IMR-90 (cell line): ENCODE measurements around the gene PSMD4. TPM values are rescaled to one million over a fixed set of nuclear protein-coding genes. Genes with fewer than 3 reads are reported as not detected.

Source experiments
- ATAC-seq: fragments of 200-7000 bp; cut with Tn5 transposase; 2 replicates; pipeline ENCODE4 v1.9.1; 2020; ENCODE audit warnings: low read depth, mild to moderate bottlenecking, moderate library complexity
- BruUV-seq: library from RNA; stranded (reverse); fragments of 400-500 nt; replicated peaks from 2 replicates; lab custom pipeline; 2021; lab: Mats Ljungman, UMichigan
- CTCF ChIA-PET: fragments of 300-600 bp; formaldehyde crosslinking; extraction: SDS; loops from one replicate; lab custom pipeline; 2021; ENCODE audit warnings: antibody characterized with exemption; lab: Yijun Ruan, JAX
- POLR2A ChIA-PET: fragments of 300-600 bp; sonication (Branson Sonifier 250); formaldehyde crosslinking; loops from one replicate; lab custom pipeline; 2022; ENCODE audit warnings: antibody characterized with exemption; ENCODE audit not compliant: unreplicated experiment; lab: Charles Lee
- DNase-seq: peaks from one replicate; pipeline ENCODE4 v3.0.0; 2013
- H2AFZ ChIP-seq: replicated peaks from 2 replicates; pipeline ENCODE3; 2013; ENCODE audit warnings: low read length, mild to moderate bottlenecking; ENCODE audit not compliant: poor library complexity
- H2AK5ac ChIP-seq: 2 replicates; pipeline ENCODE4 v1.6.1; 2013; ENCODE audit warnings: low read depth, low read length, inconsistent platforms
- H2AK9ac ChIP-seq: replicated peaks from 2 replicates; pipeline ENCODE3; 2013; ENCODE audit warnings: mild to moderate bottlenecking, low read depth, low read length, moderate library complexity; ENCODE audit not compliant: poor library complexity
- H2BK120ac ChIP-seq: 2 replicates; pipeline ENCODE4 v1.6.1; 2013; ENCODE audit warnings: low read depth, low read length, inconsistent platforms
- H2BK15ac ChIP-seq: 3 replicates; pipeline ENCODE4 v1.6.1; 2013; ENCODE audit warnings: low read depth, low read length, inconsistent platforms
- H2BK20ac ChIP-seq: 2 replicates; pipeline ENCODE4 v1.6.1; 2013; ENCODE audit warnings: low read depth, mild to moderate bottlenecking, inconsistent platforms, low read length, moderate library complexity
- H2BK5ac ChIP-seq: 2 replicates; pipeline ENCODE4 v1.6.1; 2013; ENCODE audit warnings: mild to moderate bottlenecking, low read depth, low read length, inconsistent platforms; ENCODE audit not compliant: poor library complexity, severe bottlenecking
- H3K14ac ChIP-seq: replicated peaks from 2 replicates; pipeline ENCODE4 v1.6.1; 2013; ENCODE audit warnings: low read depth, low read length, inconsistent platforms
- H3K18ac ChIP-seq: 2 replicates; pipeline ENCODE4 v1.6.1; 2013; ENCODE audit warnings: low read depth, low read length, control low read depth
- H3K23ac ChIP-seq: 2 replicates; pipeline ENCODE4 v1.6.1; 2013; ENCODE audit warnings: low read depth, low read length, inconsistent platforms
- H3K27ac ChIP-seq: 2 replicates; pipeline ENCODE4 v1.5.1; 2013; ENCODE audit warnings: mild to moderate bottlenecking, control low read depth, low read length; ENCODE audit not compliant: insufficient read depth
- H3K27me3 ChIP-seq: 2 replicates; pipeline ENCODE4 v1.6.1; 2013; ENCODE audit warnings: low read length; ENCODE audit not compliant: control insufficient read depth, insufficient read depth
- H3K36me3 ChIP-seq: 2 replicates; pipeline ENCODE4 v1.6.1; 2013; ENCODE audit warnings: low read length, mixed read lengths; ENCODE audit not compliant: control insufficient read depth, insufficient read depth
- H3K4ac ChIP-seq: 2 replicates; pipeline ENCODE4 v1.6.1; 2013; ENCODE audit warnings: low read depth, low read length, inconsistent platforms
- H3K4me1 ChIP-seq: 2 replicates; pipeline ENCODE4 v1.6.1; 2013; ENCODE audit warnings: low read length, mixed read lengths; ENCODE audit not compliant: control insufficient read depth, insufficient read depth
- H3K4me2 ChIP-seq: 2 replicates; pipeline ENCODE4 v1.6.1; 2013; ENCODE audit warnings: low read depth, mild to moderate bottlenecking, control low read depth, low read length, moderate library complexity
- H3K4me3 ChIP-seq: 2 replicates; pipeline ENCODE4 v1.5.1; 2013; ENCODE audit warnings: low read depth, mild to moderate bottlenecking, control low read depth, low read length, moderate library complexity; ENCODE audit not compliant: insufficient read depth
- H3K56ac ChIP-seq: 2 replicates; pipeline ENCODE4 v1.6.1; 2013; ENCODE audit warnings: low read length, inconsistent platforms; ENCODE audit not compliant: insufficient read depth; ENCODE audit errors: extremely low read depth
- H3K79me1 ChIP-seq, 2 experiments: 2 replicates each; pipeline ENCODE4 v1.6.1; 2013; ENCODE audit warnings: low read length in 2 of 2, inconsistent platforms in 1 of 2, low read depth in 1 of 2
- H3K9ac ChIP-seq: 2 replicates; pipeline ENCODE4 v1.6.1; 2013; ENCODE audit warnings: low read depth, low read length, control low read depth
- H3K9me1 ChIP-seq: 2 replicates; pipeline ENCODE4 v1.6.1; 2013; ENCODE audit warnings: low read length, inconsistent platforms; ENCODE audit not compliant: insufficient read depth
- H3K9me3 ChIP-seq: 2 replicates; pipeline ENCODE4 v1.6.1; 2013; ENCODE audit warnings: low read length; ENCODE audit not compliant: control insufficient read depth, insufficient read depth
- H4K20me1 ChIP-seq: 2 replicates; pipeline ENCODE4 v1.6.1; 2013; ENCODE audit warnings: low read length, inconsistent platforms; ENCODE audit not compliant: insufficient read depth
- H4K5ac ChIP-seq: 2 replicates; pipeline ENCODE4 v1.6.1; 2013; ENCODE audit warnings: mild to moderate bottlenecking, low read depth, low read length, control low read depth
- H4K8ac ChIP-seq, 2 experiments: 2 replicates each; pipeline ENCODE4 v1.6.1; 2013; ENCODE audit warnings: low read depth in 2 of 2, low read length in 2 of 2, control low read depth in 1 of 2, inconsistent platforms in 1 of 2
- H4K91ac ChIP-seq: 2 replicates; pipeline ENCODE4 v1.6.1; 2013; ENCODE audit warnings: low read depth, low read length, inconsistent platforms; ENCODE audit not compliant: insufficient read depth
- BHLHE40 ChIP-seq: fragments of 150-350 bp; IDR thresholded peaks from 2 replicates; pipeline ENCODE4 v1.6.1; 2016; ENCODE audit warnings: mild to moderate bottlenecking, low read depth, low read length
- CHD1 ChIP-seq: IDR thresholded peaks from 2 replicates; pipeline ENCODE4 v1.6.1; 2012; ENCODE audit warnings: low read depth, low read length, improper control_type of control experiment
- FOS ChIP-seq: fragments of 150-350 bp; IDR thresholded peaks from 2 replicates; pipeline ENCODE4 v1.6.1; 2016; ENCODE audit warnings: low read depth, low read length
- MAFK ChIP-seq: IDR thresholded peaks from 2 replicates; pipeline ENCODE4 v1.6.1; 2012; ENCODE audit warnings: low read depth, low read length, improper control_type of control experiment
- MAZ ChIP-seq: IDR thresholded peaks from 2 replicates; pipeline ENCODE4 v1.6.1; 2012; ENCODE audit warnings: low read depth, mild to moderate bottlenecking, low read length, improper control_type of control experiment, moderate library complexity, borderline replicate concordance
- NFE2L2 ChIP-seq: fragments of 150-350 bp; IDR thresholded peaks from 2 replicates; pipeline ENCODE4 v1.6.1; 2016; ENCODE audit warnings: low read depth, mild to moderate bottlenecking, low read length
- POLR2A ChIP-seq: IDR thresholded peaks from 2 replicates; pipeline ENCODE4 v1.6.1; 2012; ENCODE audit warnings: mild to moderate bottlenecking, low read depth, low read length
- RAD21 ChIP-seq: IDR thresholded peaks from 2 replicates; pipeline ENCODE4 v1.6.1; 2012; ENCODE audit warnings: low read length, improper control_type of control experiment
- RCOR1 ChIP-seq: IDR thresholded peaks from 2 replicates; pipeline ENCODE4 v1.6.1; 2012; ENCODE audit warnings: mild to moderate bottlenecking, low read length, improper control_type of control experiment; ENCODE audit not compliant: insufficient replicate concordance
- RFX5 ChIP-seq: IDR thresholded peaks from 2 replicates; pipeline ENCODE4 v1.8.0; 2012; ENCODE audit warnings: low read depth, mild to moderate bottlenecking, low read length, moderate library complexity
- WGBS, 2 experiments: methylation state at CpG; one replicate each; pipeline versions ENCODE4 v1.1.5 to v1.1.7; 2013; ENCODE audit warnings: missing lambda C conversion rate in 2 of 2; ENCODE audit not compliant: insufficient read length in 1 of 2; ENCODE audit errors: extremely low coverage in 2 of 2; 5-methylcytosine and 5-hydroxymethylcytosine counted together
- dilution Hi-C: fragments of 300-500 bp; cut with HindIII; formaldehyde crosslinking; loops from one replicate; pipeline ENCODE4 v1.14.3; 2018; ENCODE audit warnings: low sequenced_read_pairs; ENCODE audit not compliant: unreplicated experiment
- in situ Hi-C: fragments of 300-500 bp; cut with MboI; formaldehyde crosslinking; loops from 3 replicates; pipeline ENCODE4 v1.14.3; 2019; ENCODE audit warnings: low sequenced_read_pairs, inconsistent platforms, mixed read lengths
- intact Hi-C: fragments of 100-400 bp; cut with micrococcal nuclease; formaldehyde crosslinking; loops from 2 replicates; pipeline ENCODE4 v1.10.0; 2022
- polyA plus RNA-seq, 3 experiments: library from polyadenylated mRNA; depleted of rRNA; stranded (reverse); fragments of >200 nt; gene quantifications; 2 replicates each; pipeline ENCODE4 v1.2.3, GENCODE V29; 2012; ENCODE audit warnings: low replicate concordance in 1 of 3
- total RNA-seq: library from RNA; depleted of rRNA; stranded (reverse); fragments of >200 nt; gene quantifications from 2 replicates; pipeline ENCODE4 v1.2.3, GENCODE V29; 2012
- TF ChIP-seq, protein P1 (sequence below): fragments of 150-350 bp; IDR thresholded peaks from 2 replicates; pipeline ENCODE4 v1.6.1; 2017; ENCODE audit warnings: mild to moderate bottlenecking, antibody characterized with exemption, low read length, low read depth
- TF ChIP-seq, protein P2 (sequence below): conservative IDR thresholded peaks from 2 replicates; pipeline ENCODE4 v1.5.1; 2012; ENCODE audit warnings: mild to moderate bottlenecking, low read depth, low read length, improper control_type of control experiment

Gene PSMD4
- total and polyA plus RNA-seq, 2 of the 4 experiments (the other 2 are of a cell fraction) = 289 to 314 TPM

DNA sequence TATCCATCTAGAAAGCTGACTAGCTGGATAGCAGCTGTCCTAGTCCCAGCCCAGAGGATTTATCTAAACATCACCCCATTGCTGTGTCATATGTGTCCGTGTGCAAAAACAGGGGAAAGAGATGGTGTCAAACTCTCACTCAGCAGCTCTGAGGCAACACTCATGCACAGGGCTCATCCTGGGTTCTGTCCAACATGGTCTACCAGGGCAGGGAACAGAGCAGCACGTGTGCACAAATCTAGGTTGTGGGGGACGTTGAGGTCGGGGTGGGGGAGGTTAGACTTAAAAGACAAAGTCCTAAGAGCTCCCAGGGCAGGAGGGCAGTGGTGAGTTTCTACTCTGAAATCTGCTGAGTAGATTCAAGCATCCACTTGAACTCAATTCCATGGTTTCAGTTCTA, 56.5 kb downstream of the PSMD4 start (continued):
- TF ChIP-seq NFE2L2 = no peak
- no peak for TF ChIP-seq POLR2A

DNA sequence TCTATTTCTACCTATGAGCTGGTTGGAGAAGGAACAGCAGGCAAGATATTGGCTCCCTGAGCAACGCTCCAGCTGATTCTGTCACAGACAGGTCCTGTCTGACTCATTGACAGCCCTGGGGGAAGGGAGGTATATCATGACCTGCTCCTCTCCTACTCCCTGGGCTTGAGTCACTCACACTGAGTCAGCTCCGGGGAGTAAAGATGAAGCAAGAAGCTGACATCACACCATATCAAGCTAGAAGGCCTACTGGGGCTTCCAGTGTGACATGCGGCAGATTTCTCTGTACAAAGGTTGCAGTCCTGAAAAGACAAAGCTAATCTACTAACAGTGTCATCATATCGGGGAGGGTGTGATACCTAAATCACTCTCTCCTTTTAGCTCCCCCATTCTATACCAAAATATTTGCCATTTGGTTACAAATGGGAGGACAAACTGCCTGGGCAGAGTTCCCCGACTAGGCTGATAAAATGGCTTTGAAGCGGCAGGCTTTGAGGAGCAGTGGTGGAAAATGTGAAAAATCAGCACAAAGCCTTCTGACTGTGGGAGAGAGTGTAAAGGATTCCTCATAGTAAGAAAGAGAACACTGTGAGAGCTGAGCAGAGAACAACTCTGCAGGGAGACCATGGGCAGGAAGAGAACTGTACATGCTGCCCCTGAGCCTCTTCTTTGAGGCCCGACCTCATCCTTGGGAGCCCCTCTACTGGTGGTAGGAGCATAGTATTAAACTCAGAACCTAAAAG, 57.2 kb downstream of the PSMD4 start:
- Histone ChIP-seq H3K18ac (peak overlapping the region; percentile 21; the same call in 1 of the 2 replicates), H2AFZ (no peak overlapping the region), H4K91ac (peak overlapping the region; percentile 62), H3K9ac (no peak overlapping the region; the same call in 1 of the 2 replicates), H3K4me1 (peaks cover 39% of the 10 kb centered on the region), H2BK15ac (peak overlapping the region; percentile 40; the same call in 2 of the 3 replicates), H2AK9ac (peak overlapping the region; percentile 71), H3K27ac (peak overlapping the region; percentile 68), H3K4ac (peak overlapping the region; percentile 78), H3K56ac (peak overlapping the region; percentile 58; the same call in 1 of the 2 replicates), H3K4me3 (no peak overlapping the region), H3K36me3 (peaks cover 45% of the 10 kb centered on the region), H2BK120ac (peak overlapping the region; percentile 85), H3K14ac (peak overlapping the region; percentile 56), H4K8ac (peak overlapping the region in 1 of 2 experiments; percentile 61; a peak in 2 of 4 replicates), H2BK5ac (peak overlapping the region; percentile 57), H3K4me2 (peak overlapping the region; percentile 36), H2BK20ac (peak overlapping the region; percentile 83), H3K27me3 (no peaks in the 10 kb centered on the region), H3K9me3 (no peaks in the 10 kb centered on the region), H3K23ac (peak overlapping the region; percentile 74; the same call in 1 of the 2 replicates), H4K20me1 (peaks cover 51% of the 10 kb centered on the region), H3K79me1 (peaks cover 44 to 90% of the 10 kb centered on the region in 2 experiments), H2AK5ac (peak overlapping the region; percentile 52; the same call in 1 of the 2 replicates), H3K9me1 (peaks cover 57% of the 10 kb centered on the region), H4K5ac (peak overlapping the region; percentile 8; the same call in 1 of the 2 replicates)
- no TSS peak for BruUV-seq
- DNase-seq (peak; percentile 100), ATAC-seq (peak; percentile 89)
- no CpG with 5 or more reads among the region's 7 CpGs for WGBS, 2 experiments
- POLR2A ChIA-PET = interaction anchor here (1.0 to 1.1 kb wide), 2 partner anchors 9 to 14 kb away, joined by 4 read pairs; no protein-coding TSS in a partner anchor
- dilution Hi-C loops (no loop called here), intact Hi-C loops (loop anchor here (1.0 kb wide), 1 partner anchor 16 kb away; the partner anchor contains the start of gene PI4KB), in situ Hi-C loops (loop anchor here (25.0 kb wide), 1 partner anchor 676 kb away; the partner anchor contains the start of gene S100A10)
- CTCF ChIA-PET = interaction anchor here (0.5 to 1.9 kb wide), 3 partner anchors 11 to 1212 kb away, joined by 3 to 12 read pairs (median 3); no protein-coding TSS in a partner anchor
- peak; percentile 100 for TF ChIP-seq FOS
- peak; percentile 84 for TF ChIP-seq RCOR1
- TF ChIP-seq MAFK = peak; percentile 61
- TF ChIP-seq, protein P1, sequence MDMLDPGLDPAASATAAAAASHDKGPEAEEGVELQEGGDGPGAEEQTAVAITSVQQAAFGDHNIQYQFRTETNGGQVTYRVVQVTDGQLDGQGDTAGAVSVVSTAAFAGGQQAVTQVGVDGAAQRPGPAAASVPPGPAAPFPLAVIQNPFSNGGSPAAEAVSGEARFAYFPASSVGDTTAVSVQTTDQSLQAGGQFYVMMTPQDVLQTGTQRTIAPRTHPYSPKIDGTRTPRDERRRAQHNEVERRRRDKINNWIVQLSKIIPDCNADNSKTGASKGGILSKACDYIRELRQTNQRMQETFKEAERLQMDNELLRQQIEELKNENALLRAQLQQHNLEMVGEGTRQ = no peak
- no peak; the same call in 1 of the 2 replicates for TF ChIP-seq RAD21
- TF ChIP-seq POLR2A = 0 out of 2 replicates have a peak, but pooled peaks have one; percentile 44
- TF ChIP-seq CHD1 = peak; percentile 63; the same call in 1 of the 2 replicates
- no peak for TF ChIP-seq RFX5
- TF ChIP-seq BHLHE40 = peak; percentile 78
- TF ChIP-seq, protein P2, sequence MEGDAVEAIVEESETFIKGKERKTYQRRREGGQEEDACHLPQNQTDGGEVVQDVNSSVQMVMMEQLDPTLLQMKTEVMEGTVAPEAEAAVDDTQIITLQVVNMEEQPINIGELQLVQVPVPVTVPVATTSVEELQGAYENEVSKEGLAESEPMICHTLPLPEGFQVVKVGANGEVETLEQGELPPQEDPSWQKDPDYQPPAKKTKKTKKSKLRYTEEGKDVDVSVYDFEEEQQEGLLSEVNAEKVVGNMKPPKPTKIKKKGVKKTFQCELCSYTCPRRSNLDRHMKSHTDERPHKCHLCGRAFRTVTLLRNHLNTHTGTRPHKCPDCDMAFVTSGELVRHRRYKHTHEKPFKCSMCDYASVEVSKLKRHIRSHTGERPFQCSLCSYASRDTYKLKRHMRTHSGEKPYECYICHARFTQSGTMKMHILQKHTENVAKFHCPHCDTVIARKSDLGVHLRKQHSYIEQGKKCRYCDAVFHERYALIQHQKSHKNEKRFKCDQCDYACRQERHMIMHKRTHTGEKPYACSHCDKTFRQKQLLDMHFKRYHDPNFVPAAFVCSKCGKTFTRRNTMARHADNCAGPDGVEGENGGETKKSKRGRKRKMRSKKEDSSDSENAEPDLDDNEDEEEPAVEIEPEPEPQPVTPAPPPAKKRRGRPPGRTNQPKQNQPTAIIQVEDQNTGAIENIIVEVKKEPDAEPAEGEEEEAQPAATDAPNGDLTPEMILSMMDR = no peak
- TF ChIP-seq MAZ = peak; percentile 84; the same call in 1 of the 2 replicates
